SKM-1 treated with dmso at 0.1 percent for 144 hours (cell line): ENCODE measurements around the gene TNP1.

Source experiments
- DNase-seq: peaks from one replicate; lab custom pipeline; 2025; ENCODE audit not compliant: unreplicated experiment; lab: John Stamatoyannopoulos, UW

The TNP1 gene

GRCh38 chr2:216859944-216860343, at the start of gene TNP1:
TSS of gene TNP1 (minus strand) at chr2:216860064. CDS start at chr2:216860034, 30 bp downstream.
- DNase-seq, result no peak

GRCh38 chr2:216908300-216908699, 48.4 kb upstream of the TNP1 start:
- no peak for DNase-seq

GRCh38 chr2:216905649-216906329, 45.9 kb upstream of the TNP1 start:
- DNase-seq, result no peak

GRCh38 chr2:216904974-216905373, 45.1 kb upstream of the TNP1 start:
- DNase-seq, result no peak

GRCh38 chr2:216904554-216904953, 44.7 kb upstream of the TNP1 start:
- DNase-seq, result no peak

- DNase-seq, result no peak
Observed at GRCh38 chr2:216903470-216903869, 43.6 kb upstream of the TNP1 start.

GRCh38 chr2:216901273-216901672, 41.4 kb upstream of the TNP1 start:
- no peak for DNase-seq

GRCh38 chr2:216900406-216900805, 40.5 kb upstream of the TNP1 start:
- no peak for DNase-seq

- DNase-seq, result no peak
Observed at GRCh38 chr2:216897561-216898203, 37.8 kb upstream of the TNP1 start.

- no peak for DNase-seq
Observed at GRCh38 chr2:216890138-216890537, 30.3 kb upstream of the TNP1 start.

- DNase-seq, result no peak
Observed at GRCh38 chr2:216888887-216889622, 29.2 kb upstream of the TNP1 start.

GRCh38 chr2:216888081-216888480, 28.2 kb upstream of the TNP1 start:
- no peak for DNase-seq

- no peak for DNase-seq
Observed at GRCh38 chr2:216887138-216887537, 27.3 kb upstream of the TNP1 start.

GRCh38 chr2:216885117-216885553, 25.3 kb upstream of the TNP1 start:
- no peak for DNase-seq

GRCh38 chr2:216884347-216884746, 24.5 kb upstream of the TNP1 start:
- no peak for DNase-seq

GRCh38 chr2:216882876-216883275, 23.0 kb upstream of the TNP1 start:
- DNase-seq, result no peak

GRCh38 chr2:216881411-216881810, 21.5 kb upstream of the TNP1 start:
- DNase-seq, result no peak

- no peak for DNase-seq
Observed at GRCh38 chr2:216880509-216881184, 20.8 kb upstream of the TNP1 start.

- no peak for DNase-seq
Observed at GRCh38 chr2:216879727-216880508, 20.1 kb upstream of the TNP1 start.

- DNase-seq, result no peak
Observed at GRCh38 chr2:216878072-216878471, 18.2 kb upstream of the TNP1 start.

- DNase-seq, result no peak
Observed at GRCh38 chr2:216877085-216877484, 17.2 kb upstream of the TNP1 start.
